HL-60 (cell line): ENCODE results near the gene NFIB.

ENCODE experiments used
- CTCF ChIP-seq: IDR thresholded peaks from one replicate; pipeline ENCODE4 v1.5.1; 2011; ENCODE audit warnings: low read length, control low read depth, inconsistent platforms; ENCODE audit not compliant: insufficient read depth
- POLR2AphosphoS5 ChIP-seq: IDR thresholded peaks from 2 replicates; pipeline ENCODE4 v1.6.1; 2012; ENCODE audit warnings: low read depth
- TF ChIP-seq, protein P1 (sequence below): IDR thresholded peaks from 2 replicates; pipeline ENCODE4 v1.6.1; 2012; ENCODE audit warnings: low read depth; ENCODE audit not compliant: insufficient replicate concordance

- TF ChIP-seq, protein P1, sequence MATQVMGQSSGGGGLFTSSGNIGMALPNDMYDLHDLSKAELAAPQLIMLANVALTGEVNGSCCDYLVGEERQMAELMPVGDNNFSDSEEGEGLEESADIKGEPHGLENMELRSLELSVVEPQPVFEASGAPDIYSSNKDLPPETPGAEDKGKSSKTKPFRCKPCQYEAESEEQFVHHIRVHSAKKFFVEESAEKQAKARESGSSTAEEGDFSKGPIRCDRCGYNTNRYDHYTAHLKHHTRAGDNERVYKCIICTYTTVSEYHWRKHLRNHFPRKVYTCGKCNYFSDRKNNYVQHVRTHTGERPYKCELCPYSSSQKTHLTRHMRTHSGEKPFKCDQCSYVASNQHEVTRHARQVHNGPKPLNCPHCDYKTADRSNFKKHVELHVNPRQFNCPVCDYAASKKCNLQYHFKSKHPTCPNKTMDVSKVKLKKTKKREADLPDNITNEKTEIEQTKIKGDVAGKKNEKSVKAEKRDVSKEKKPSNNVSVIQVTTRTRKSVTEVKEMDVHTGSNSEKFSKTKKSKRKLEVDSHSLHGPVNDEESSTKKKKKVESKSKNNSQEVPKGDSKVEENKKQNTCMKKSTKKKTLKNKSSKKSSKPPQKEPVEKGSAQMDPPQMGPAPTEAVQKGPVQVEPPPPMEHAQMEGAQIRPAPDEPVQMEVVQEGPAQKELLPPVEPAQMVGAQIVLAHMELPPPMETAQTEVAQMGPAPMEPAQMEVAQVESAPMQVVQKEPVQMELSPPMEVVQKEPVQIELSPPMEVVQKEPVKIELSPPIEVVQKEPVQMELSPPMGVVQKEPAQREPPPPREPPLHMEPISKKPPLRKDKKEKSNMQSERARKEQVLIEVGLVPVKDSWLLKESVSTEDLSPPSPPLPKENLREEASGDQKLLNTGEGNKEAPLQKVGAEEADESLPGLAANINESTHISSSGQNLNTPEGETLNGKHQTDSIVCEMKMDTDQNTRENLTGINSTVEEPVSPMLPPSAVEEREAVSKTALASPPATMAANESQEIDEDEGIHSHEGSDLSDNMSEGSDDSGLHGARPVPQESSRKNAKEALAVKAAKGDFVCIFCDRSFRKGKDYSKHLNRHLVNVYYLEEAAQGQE: no peak
- TF ChIP-seq CTCF (no peak), POLR2AphosphoS5 (no peak)
These were observed 67.9 kb downstream of the NFIB start for GRCh38 chr9:14245901-14246525.
